ENCODE data around the gene SMC6. TPM values are rescaled to one million over a fixed set of nuclear protein-coding genes. Genes with fewer than 3 reads are reported as not detected.

SMC6 gene
- total and polyA plus RNA-seq, 10 of the 15 experiments (the other 5 are each of a cell fraction or from before 2014, with no cell fraction given): 12.8 to 63.8 (median 38.8) TPM

DNA sequence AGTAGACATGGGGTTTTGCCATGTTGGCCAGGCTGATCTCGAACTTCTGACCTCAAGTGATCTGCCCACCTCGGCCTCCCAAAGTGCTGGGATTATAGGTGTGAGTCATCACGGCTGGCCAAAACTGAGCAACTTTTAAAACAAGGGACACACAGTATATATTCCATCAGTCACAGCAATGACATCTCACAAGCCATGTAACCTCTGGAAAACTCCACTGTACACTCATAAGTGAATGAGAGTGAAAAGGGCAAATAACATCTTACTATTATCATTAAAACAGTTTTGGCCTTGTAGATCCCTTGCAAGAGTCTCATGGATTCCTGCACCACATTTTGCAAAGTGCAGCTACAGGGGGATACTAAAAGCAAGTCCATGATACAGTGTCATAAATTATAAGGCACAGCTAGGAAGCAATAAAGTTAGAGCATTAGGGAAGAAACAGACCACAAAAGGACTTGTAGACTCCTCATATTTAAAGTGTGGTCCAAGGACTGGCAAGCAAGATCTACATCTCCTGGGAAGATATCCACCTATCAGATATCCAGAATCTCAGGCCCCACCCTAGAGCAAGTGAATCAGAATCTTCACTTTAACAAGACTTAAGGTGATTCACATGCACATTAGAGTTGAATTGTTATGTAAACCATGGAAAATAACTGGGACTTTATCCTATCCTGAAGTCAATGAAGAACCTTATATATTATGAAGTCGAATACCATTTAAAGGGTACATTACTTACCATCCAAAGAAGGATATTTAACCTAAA, 5.7 kb downstream of the SMC6 start (continued):
- TF ChIP-seq, protein P1, sequence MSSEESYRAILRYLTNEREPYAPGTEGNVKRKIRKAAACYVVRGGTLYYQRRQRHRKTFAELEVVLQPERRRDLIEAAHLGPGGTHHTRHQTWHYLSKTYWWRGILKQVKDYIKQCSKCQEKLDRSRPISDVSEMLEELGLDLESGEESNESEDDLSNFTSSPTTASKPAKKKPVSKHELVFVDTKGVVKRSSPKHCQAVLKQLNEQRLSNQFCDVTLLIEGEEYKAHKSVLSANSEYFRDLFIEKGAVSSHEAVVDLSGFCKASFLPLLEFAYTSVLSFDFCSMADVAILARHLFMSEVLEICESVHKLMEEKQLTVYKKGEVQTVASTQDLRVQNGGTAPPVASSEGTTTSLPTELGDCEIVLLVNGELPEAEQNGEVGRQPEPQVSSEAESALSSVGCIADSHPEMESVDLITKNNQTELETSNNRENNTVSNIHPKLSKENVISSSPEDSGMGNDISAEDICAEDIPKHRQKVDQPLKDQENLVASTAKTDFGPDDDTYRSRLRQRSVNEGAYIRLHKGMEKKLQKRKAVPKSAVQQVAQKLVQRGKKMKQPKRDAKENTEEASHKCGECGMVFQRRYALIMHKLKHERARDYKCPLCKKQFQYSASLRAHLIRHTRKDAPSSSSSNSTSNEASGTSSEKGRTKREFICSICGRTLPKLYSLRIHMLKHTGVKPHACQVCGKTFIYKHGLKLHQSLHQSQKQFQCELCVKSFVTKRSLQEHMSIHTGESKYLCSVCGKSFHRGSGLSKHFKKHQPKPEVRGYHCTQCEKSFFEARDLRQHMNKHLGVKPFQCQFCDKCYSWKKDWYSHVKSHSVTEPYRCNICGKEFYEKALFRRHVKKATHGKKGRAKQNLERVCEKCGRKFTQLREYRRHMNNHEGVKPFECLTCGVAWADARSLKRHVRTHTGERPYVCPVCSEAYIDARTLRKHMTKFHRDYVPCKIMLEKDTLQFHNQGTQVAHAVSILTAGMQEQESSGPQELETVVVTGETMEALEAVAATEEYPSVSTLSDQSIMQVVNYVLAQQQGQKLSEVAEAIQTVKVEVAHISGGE (CRISPR knock-in tag; IDR thresholded peaks at IDR 0.05): no peak
- TF ChIP-seq POLR2AphosphoS2 (IDR thresholded peaks at IDR 0.05; ENCODE audit: low read depth, low read length): no peak
- TF ChIP-seq YBX1 (IDR thresholded peaks at IDR 0.05): no peak

- FAIRE-seq: no peak
- CTCF ChIA-PET: interaction anchor here (0.8 to 1.6 kb wide), 2 partner anchors 21 to 91 kb away, joined by 3 to 9 read pairs; no protein-coding TSS in a partner anchor
- WGBS (ENCODE audit: insufficient coverage, insufficient replicate concordance, low lambda C conversion rate, missing lambda C conversion rate): 93% methylated on average over 2 of the region's 2 CpGs
These were observed 13.4 kb downstream of the SMC6 start for GRCh38 chr2:17740203-17740602.

More at GRCh38 chr2:17740203-17740602, 13.4 kb downstream of the SMC6 start:
- Histone ChIP-seq H2AFZ (ENCODE audit: control insufficient read depth, low read depth, low read length) (no peak overlapping the region), H3K27me3 (replicated peaks in 1 of 2; ENCODE audit: control insufficient read depth in 2 of 2, insufficient read depth in 2 of 2, low read length in 1 of 2) (no peaks in the 10 kb centered on the region), H3K9me3 (replicated peaks; ENCODE audit: control insufficient read depth, insufficient read depth, low read length) (no peaks in the 10 kb centered on the region), H3K36me3 (ENCODE audit: control insufficient read depth in 2 of 2, insufficient read depth in 2 of 2, low read length in 1 of 2) (peaks cover 0 to 40% of the 10 kb centered on the region in 2 experiments; a peak in 3 of 4 replicates), H3K4me2 (ENCODE audit: control insufficient read depth, insufficient read depth) (no peak overlapping the region), H3K4me3 (no peak overlapping the region), H3K4me1 (ENCODE audit: control insufficient read depth, insufficient read depth, low read length) (no peaks in the 10 kb centered on the region), H3K79me2 (ENCODE audit: control insufficient read depth, insufficient read depth, low read length) (no peaks in the 10 kb centered on the region), H3K27ac (ENCODE audit: control insufficient read depth, insufficient read depth) (no peak overlapping the region), H3K9ac (ENCODE audit: control insufficient read depth, insufficient read depth, low read length) (no peak overlapping the region), H4K20me1 (ENCODE audit: control insufficient read depth, insufficient read depth) (no peaks in the 10 kb centered on the region)
- RAD21 ChIA-PET (ENCODE audit: unreplicated experiment): no interaction called here
- POLR2A ChIA-PET: interaction anchor here (0.5 to 1.4 kb wide), 3 partner anchors 10 to 15 kb away, joined by 3 to 6 read pairs (median 3); no protein-coding TSS in a partner anchor
- DNase-seq (ENCODE audit: low read depth, low spot score): no peak
- SMC1A ChIA-PET (ENCODE audit: uncharacterized antibody, unreplicated experiment): interaction anchor here (0.6 to 2.6 kb wide), 4 partner anchors 10 to 81 kb away, joined by 3 to 8 read pairs (median 5); no protein-coding TSS in a partner anchor
- no peak for ATAC-seq
- BruUV-seq (replicated peaks): no TSS peak
- in situ Hi-C loops (cut with MboI): no loop called here
- intact Hi-C loops (cut with micrococcal nuclease; ENCODE audit: unreplicated experiment): no loop called here
- TF ChIP-seq MTA2 (IDR thresholded peaks at IDR 0.05; ENCODE audit: low read depth) (no peak), BCL3 (IDR thresholded peaks at IDR 0.05; ENCODE audit: borderline replicate concordance, insufficient read depth, low read depth, low read length, poor library complexity, severe bottlenecking) (no peak), MEF2A (IDR thresholded peaks at IDR 0.05; ENCODE audit: insufficient read depth, low read depth, low read length) (no peak), ELK1 (IDR thresholded peaks at IDR 0.05; ENCODE audit: low read depth, low read length) (no peak)
- TF ChIP-seq, protein P2, sequence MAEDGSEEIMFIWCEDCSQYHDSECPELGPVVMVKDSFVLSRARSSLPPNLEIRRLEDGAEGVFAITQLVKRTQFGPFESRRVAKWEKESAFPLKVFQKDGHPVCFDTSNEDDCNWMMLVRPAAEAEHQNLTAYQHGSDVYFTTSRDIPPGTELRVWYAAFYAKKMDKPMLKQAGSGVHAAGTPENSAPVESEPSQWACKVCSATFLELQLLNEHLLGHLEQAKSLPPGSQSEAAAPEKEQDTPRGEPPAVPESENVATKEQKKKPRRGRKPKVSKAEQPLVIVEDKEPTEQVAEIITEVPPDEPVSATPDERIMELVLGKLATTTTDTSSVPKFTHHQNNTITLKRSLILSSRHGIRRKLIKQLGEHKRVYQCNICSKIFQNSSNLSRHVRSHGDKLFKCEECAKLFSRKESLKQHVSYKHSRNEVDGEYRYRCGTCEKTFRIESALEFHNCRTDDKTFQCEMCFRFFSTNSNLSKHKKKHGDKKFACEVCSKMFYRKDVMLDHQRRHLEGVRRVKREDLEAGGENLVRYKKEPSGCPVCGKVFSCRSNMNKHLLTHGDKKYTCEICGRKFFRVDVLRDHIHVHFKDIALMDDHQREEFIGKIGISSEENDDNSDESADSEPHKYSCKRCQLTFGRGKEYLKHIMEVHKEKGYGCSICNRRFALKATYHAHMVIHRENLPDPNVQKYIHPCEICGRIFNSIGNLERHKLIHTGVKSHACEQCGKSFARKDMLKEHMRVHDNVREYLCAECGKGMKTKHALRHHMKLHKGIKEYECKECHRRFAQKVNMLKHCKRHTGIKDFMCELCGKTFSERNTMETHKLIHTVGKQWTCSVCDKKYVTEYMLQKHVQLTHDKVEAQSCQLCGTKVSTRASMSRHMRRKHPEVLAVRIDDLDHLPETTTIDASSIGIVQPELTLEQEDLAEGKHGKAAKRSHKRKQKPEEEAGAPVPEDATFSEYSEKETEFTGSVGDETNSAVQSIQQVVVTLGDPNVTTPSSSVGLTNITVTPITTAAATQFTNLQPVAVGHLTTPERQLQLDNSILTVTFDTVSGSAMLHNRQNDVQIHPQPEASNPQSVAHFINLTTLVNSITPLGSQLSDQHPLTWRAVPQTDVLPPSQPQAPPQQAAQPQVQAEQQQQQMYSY (CRISPR knock-in tag; IDR thresholded peaks at IDR 0.05): no peak
